GM19239 (cell line): ENCODE data around the gene RASA3.

Experiments used
- DNase-seq: peaks from one replicate; pipeline ENCODE4 v3.0.0; 2011; ENCODE audit warnings: low spot score; ENCODE audit not compliant: insufficient read length
- FAIRE-seq: peaks from 2 replicates; lab custom pipeline; 2011; peaks lifted over from hg19 to GRCh38; lab: Jason Lieb, UNC

Gene RASA3

GRCh38 chr13:114015111-114015968 lies 117.1 kb downstream of the RASA3 start:
- FAIRE-seq (no peak), DNase-seq (no peak)

DNA sequence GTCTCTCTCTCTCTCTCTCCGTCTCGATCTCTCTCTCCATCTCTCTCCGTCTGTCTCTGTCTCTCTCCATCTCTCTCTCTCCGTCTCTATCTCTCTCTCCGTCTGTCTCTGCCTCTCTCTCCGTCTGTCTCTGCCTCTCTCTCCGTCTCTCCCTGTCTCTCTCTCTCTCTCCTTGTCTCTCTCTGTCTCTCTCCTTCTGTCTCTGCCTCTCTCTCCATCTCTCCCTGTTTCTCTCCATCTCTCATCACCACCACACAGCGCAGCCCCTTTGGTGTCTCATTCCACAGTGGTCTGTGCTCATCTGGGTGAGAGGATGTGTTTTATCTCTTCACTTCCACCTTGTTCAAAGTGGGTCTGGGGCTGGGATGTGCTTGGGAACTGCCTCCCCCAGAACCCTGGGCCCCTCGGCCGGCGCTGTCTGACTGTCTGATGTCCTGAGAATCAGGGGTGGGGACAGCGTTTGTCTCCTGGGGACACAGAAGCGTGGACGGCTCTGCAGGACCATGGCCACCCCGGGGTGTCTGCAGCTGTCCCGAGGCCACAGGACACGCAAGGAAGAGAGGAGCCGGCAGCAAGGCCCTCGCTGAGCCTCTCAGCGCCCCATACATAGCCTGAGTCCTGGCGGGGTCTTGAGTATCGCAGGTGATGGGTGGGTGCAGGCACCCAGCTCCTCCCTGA lies 118.3 kb downstream of the RASA3 start:
- no peak for FAIRE-seq
- no peak for DNase-seq

- DNase-seq = no peak
- FAIRE-seq = no peak
These were observed 119.1 kb downstream of the RASA3 start for GRCh38 chr13:114013336-114013735.

DNA sequence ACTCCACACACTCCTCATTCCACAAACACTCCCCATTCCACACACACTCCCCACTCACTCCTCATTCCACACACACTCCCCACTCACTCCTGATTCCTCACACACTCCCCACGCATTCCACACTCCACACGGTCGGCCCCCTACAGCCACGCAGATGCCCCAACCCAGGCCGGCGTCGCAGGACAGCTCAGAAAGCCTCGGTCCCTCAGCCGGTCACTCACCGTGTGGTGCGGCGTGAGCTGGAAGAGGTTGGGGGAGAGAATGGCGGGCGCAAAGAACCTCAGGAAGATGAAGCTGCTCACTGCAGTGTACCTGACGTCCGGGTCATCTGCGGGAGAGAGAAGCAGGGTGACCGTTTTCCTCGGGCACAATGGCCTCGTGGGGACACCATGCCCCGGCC lies 119.5 kb downstream of the RASA3 start:
- FAIRE-seq (no peak), DNase-seq (no peak)

- FAIRE-seq (no peak), DNase-seq (no peak)
These were observed 120.3 kb downstream of the RASA3 start for GRCh38 chr13:114012141-114012540.

- DNase-seq = no peak
- FAIRE-seq = no peak
These were observed 121.2 kb downstream of the RASA3 start for GRCh38 chr13:114011226-114011625.

DNA sequence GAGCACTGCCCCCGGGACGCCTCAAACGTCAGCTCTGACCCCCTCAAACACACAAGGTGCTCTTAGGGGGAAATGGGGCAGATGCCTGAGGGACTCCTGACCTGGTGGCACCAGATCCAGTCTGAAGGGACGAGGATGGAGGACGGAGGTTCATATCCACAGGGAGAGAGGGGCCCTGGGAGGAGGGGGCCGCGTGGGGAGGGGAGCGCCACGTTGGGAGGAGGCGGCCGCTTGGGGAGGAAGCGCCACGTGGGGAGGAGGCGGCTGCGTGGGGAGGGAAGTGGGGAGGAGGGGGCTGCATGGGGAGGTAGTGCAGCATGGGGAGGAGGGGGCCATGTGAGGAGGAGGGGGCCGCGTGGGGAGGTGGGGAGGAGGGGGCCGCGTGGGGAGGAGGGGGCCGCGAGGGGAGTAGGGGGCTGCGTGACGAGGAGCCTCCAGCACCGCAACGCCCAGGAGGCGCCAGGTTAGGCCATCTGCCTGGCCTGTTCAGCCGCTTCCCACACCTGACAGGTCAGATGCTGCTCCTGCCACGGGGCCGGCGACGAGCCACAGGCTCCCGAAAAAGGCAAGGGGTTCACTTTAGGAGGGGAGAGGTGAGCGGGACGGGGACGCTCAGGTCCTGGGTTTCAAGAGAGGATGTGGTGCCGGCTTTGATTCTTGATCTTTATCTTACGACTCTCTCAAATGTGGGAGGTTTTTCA lies 121.9 kb downstream of the RASA3 start:
- no peak for DNase-seq

GRCh38 chr13:114009590-114010400 lies 122.6 kb downstream of the RASA3 start:
- DNase-seq (no peak), FAIRE-seq (no peak)

More for the DNA sequence above, 121.9 kb downstream of the RASA3 start:
- FAIRE-seq = no peak

DNA sequence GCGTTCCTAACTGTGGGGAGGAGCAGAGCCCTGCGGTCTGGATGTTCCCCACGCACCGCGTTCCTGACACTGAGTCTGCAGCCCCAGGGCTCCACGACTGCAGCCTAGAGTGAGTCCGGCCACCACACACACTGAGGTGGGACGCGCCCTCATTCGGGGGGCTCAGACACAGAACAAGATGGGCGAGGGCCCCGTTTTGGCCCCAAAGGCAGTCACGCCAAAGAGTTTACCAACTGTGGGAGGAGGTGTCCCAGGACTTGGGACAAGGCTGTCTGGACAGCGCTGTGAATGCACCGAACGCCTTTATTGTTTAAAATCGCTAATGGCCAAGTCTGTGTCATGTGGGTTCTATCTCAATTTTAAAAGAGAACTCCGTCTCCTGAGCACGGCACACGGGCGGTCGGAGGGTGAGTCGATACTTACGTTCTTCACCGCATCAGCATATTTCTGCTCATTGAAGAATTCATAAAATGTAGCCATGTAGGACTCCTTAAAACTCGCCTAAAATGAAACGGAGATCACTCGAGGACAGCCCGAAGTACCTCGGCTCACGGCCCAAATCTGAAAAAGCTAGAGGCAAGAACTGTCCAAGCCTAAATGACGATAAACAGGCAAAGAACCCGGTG lies 123.3 kb downstream of the RASA3 start:
- FAIRE-seq = no peak
- no peak for DNase-seq

- no peak for FAIRE-seq
- no peak for DNase-seq
These were observed 124.9 kb downstream of the RASA3 start for GRCh38 chr13:114007566-114007965.

- FAIRE-seq (no peak), DNase-seq (no peak)
These were observed 127.2 kb downstream of the RASA3 start for GRCh38 chr13:114005206-114005724.

DNA sequence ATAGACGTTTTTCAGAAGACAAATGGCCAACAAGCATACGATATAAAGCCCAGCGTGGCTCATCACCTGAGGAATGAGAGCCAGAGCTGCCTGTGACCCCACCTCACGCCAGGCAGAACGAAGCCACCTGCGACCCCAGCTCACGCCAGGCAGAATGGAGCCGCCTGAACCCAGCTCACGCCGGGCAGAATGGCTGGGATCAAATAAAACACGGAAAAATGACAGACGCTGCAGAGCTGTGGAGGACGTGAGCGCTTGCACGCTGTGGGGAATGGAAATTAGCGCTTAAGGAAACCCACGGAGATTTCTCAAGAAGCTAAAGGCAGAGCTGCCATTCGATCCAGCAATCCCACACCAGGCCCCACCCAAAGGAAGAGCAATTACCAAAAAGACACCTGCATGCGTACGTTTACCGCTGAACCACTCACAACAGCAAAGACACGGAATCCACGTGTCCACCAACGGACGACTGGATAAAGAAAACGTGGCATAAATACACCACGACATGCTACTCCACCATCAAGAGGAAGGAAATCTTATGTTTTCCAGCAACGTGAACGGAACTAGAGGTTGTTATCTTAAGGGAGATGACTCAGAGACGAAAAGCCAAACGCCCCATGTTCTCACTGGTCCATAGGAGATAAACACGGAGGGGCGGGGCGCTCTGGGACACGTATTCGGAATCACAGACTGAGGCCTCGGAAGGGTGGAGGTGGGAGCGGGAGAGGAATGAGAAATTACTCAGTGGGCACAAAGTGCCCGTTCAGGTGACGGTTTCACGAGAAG lies 127.8 kb downstream of the RASA3 start:
- DNase-seq = no peak
- FAIRE-seq = no peak

GRCh38 chr13:114002771-114003321 lies 129.6 kb downstream of the RASA3 start:
- no peak for FAIRE-seq
- DNase-seq = no peak

- FAIRE-seq (no peak), DNase-seq (no peak)
These were observed 130.3 kb downstream of the RASA3 start for GRCh38 chr13:114002009-114002544.

- DNase-seq (no peak), FAIRE-seq (no peak)
These were observed 131.0 kb downstream of the RASA3 start for GRCh38 chr13:114001331-114002008.

GRCh38 chr13:114000151-114001040 lies 132.0 kb downstream of the RASA3 start:
- DNase-seq = no peak
- FAIRE-seq = no peak

DNA sequence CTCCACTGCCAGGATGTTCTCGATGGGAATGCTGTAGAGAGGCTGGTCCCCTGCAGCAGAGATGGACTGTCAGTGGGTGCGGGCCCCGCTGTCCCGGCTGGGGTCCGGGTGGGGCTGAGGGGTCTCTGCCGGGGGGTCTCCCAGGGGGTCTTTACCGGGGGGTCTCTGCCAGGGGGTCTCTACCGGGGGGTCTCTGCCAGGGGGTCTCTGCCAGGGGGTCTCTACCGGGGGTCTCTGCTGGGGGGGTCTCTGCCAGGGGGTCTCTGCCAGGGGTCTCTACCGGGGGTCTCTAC lies 132.9 kb downstream of the RASA3 start:
- no peak for FAIRE-seq
- no peak for DNase-seq
